Measurements from ENCODE around the gene PIH1D2. TPM values are rescaled to one million over a fixed set of nuclear protein-coding genes. Genes with fewer than 3 reads are reported as not detected.

Gene PIH1D2
- total RNA-seq: not detected
- 0.11 TPM for polyA plus RNA-seq (2013, experiment 1 of 2)
- 0.16 TPM for polyA plus RNA-seq (2013, experiment 2 of 2)
- 0 to 1.3 (median 0.32) reads per million in 172 experiments for total RNA-seq

- Histone ChIP-seq H3K36me3 (ENCODE audit: insufficient read depth, low read length) (peaks cover 28% of the 10 kb centered on the region), H3K4me1 (ENCODE audit: insufficient read depth, low read length) (peaks cover 13% of the 10 kb centered on the region), H3K27me3 (ENCODE audit: control insufficient read depth in 1 of 2, insufficient read depth in 2 of 2, low read length in 2 of 2) (no peaks in the 10 kb centered on the region), H3K27ac (ENCODE audit: low read depth in 1 of 2, low read length in 2 of 2) (peak within 1 kb of the TSS; percentile 70 to 73), H3K4me3 (ENCODE audit: low read length) (peak within 1 kb of the TSS; percentile 80), H3K9me3 (ENCODE audit: control insufficient read depth in 1 of 2, insufficient read depth in 1 of 2, low read length in 2 of 2) (no peaks in the 10 kb centered on the region)
- intact Hi-C loops (cut with DNase I, micrococcal nuclease): loop anchor here (1.0 to 10.0 kb wide), 7 partner anchors 12 to 1701 kb away; partner anchors contain the start of genes CFAP68 (in 2 of the 2), DLAT (in 2 of the 2), FDXACB1 (in 2 of the 2) and SDHD (in 2 of the 2)
- Mint-ChIP-seq H3K9me3 (no peaks in the 10 kb centered on the region), H3K4me1 (ENCODE audit: low read depth) (peaks cover 36% of the 10 kb centered on the region), H3K27me3 (peaks cover 27% of the 10 kb centered on the region), H3K4me3 (peak within 1 kb of the TSS; percentile 97), H3K27ac (peak within 1 kb of the TSS; percentile 78), H3K36me3 (ENCODE audit: low read depth) (peaks cover 42% of the 10 kb centered on the region)
- ChIA-PET POLR2A (interaction anchor here (0.7 to 5.1 kb wide), 3 partner anchors 10 to 13 kb away, joined by 3 to 36 read pairs (median 3); partner anchors contain the start of genes SDHD and TIMM8B), CTCF (interaction anchor here (1.1 kb wide), 2 partner anchors 13 to 142 kb away, joined by 3 to 4 read pairs; partner anchors contain the start of genes SDHD and TIMM8B)
- TF ChIP-seq CTCF (IDR thresholded peaks at IDR 0.05): no peak
- ATAC-seq (ENCODE audit: poor library complexity): peak; percentile 87
- DNase-seq: peak; percentile 65 to 92 (median 74)
These were observed at the start of gene PIH1D2, which contains the start of gene NKAPD1 for GRCh38 chr11:112073941-112074811. PIH1D2 (minus strand) TSS chr11:112074017; CDS start chr11:112073174, 843 bp downstream. NKAPD1 (plus strand) TSS chr11:112074299; CDS start chr11:112075575, 1,276 bp downstream.

GRCh38 chr11:112123129-112123528, 49.3 kb upstream of the PIH1D2 start:
- H3K27me3 ChIP-seq (ENCODE audit: control insufficient read depth in 1 of 2, insufficient read depth in 2 of 2, low read length in 2 of 2): no peaks in the 10 kb centered on the region
- CTCF ChIA-PET: interaction anchor here (0.6 kb wide), 1 partner anchor 9 kb away, joined by 3 read pairs; no protein-coding TSS in a partner anchor
- intact Hi-C loops (cut with DNase I, micrococcal nuclease): no loop called here

More at GRCh38 chr11:112123129-112123528, 49.3 kb upstream of the PIH1D2 start:
- Histone ChIP-seq H3K4me1 (ENCODE audit: insufficient read depth, low read length) (no peaks in the 10 kb centered on the region), H3K36me3 (ENCODE audit: insufficient read depth, low read length) (no peaks in the 10 kb centered on the region), H3K4me3 (ENCODE audit: low read length) (no peak overlapping the region), H3K9me3 (ENCODE audit: control insufficient read depth in 1 of 2, insufficient read depth in 1 of 2, low read length in 2 of 2) (no peaks in the 10 kb centered on the region), H3K27ac (ENCODE audit: low read depth in 1 of 2, low read length in 2 of 2) (no peak overlapping the region)
- Mint-ChIP-seq H3K4me3 (no peak overlapping the region), H3K9me3 (no peaks in the 10 kb centered on the region), H3K36me3 (ENCODE audit: low read depth) (no peaks in the 10 kb centered on the region), H3K27ac (no peak overlapping the region), H3K4me1 (ENCODE audit: low read depth) (no peaks in the 10 kb centered on the region), H3K27me3 (no peaks in the 10 kb centered on the region)
- POLR2A ChIA-PET: no interaction called here
- ATAC-seq (ENCODE audit: poor library complexity) (no peak), DNase-seq (no peak)
- TF ChIP-seq CTCF (IDR thresholded peaks at IDR 0.05): no peak

Data from CD4-positive, alpha-beta T cell (primary cell).